ENCODE measurements around the gene EXOC3.
A peak's percentile ranks its signal among the peaks of the same experiment; 100 is the strongest.
"Not testable (repeated sequence)": the region's sequence is repeated elsewhere in the genome, so short reads cannot be mapped to it uniquely, and the experiment has no call there.

Gene EXOC3

GRCh38 chr5:474840-475661, 32.1 kb downstream of the EXOC3 start:
- no peak for DNase-seq

- DNase-seq: no peak
Measured at GRCh38 chr5:475704-476101, 32.7 kb downstream of the EXOC3 start.

GRCh38 chr5:476102-476813, 33.3 kb downstream of the EXOC3 start:
- no peak for DNase-seq

- no peak for DNase-seq
Measured at GRCh38 chr5:476814-477175, 33.8 kb downstream of the EXOC3 start.

- no peak for DNase-seq
Measured at GRCh38 chr5:477247-477646, 34.3 kb downstream of the EXOC3 start.

GRCh38 chr5:477871-478270, 34.9 kb downstream of the EXOC3 start:
- no peak for DNase-seq

- DNase-seq: no peak
Measured at GRCh38 chr5:478369-478981, 35.5 kb downstream of the EXOC3 start.

- DNase-seq: no peak
Measured at GRCh38 chr5:478982-479535, 36.1 kb downstream of the EXOC3 start.

- no peak for DNase-seq
Measured at GRCh38 chr5:479566-480319, 36.8 kb downstream of the EXOC3 start.

- no peak for DNase-seq
Measured at GRCh38 chr5:481347-481746, 38.4 kb downstream of the EXOC3 start.

GRCh38 chr5:482021-482420, 39.0 kb downstream of the EXOC3 start:
- DNase-seq: no peak

- DNase-seq: no peak
Measured at GRCh38 chr5:482506-482905, 39.5 kb downstream of the EXOC3 start.

- no peak for DNase-seq
Measured at GRCh38 chr5:483011-483410, 40.0 kb downstream of the EXOC3 start.

GRCh38 chr5:483434-484140, 40.6 kb downstream of the EXOC3 start:
- DNase-seq: no peak

- DNase-seq: no peak
Measured at GRCh38 chr5:484556-484955, 41.6 kb downstream of the EXOC3 start.

GRCh38 chr5:485113-485945, 42.4 kb downstream of the EXOC3 start:
- no peak for DNase-seq

- peak in 1 of 2 donors; percentile 42 for DNase-seq
Measured at GRCh38 chr5:485946-486491, 43.0 kb downstream of the EXOC3 start.

GRCh38 chr5:486597-486996, 43.6 kb downstream of the EXOC3 start:
- DNase-seq: not testable (repeated sequence)

GRCh38 chr5:488241-488640, 45.3 kb downstream of the EXOC3 start:
- no peak for DNase-seq

GRCh38 chr5:488744-489688, 46.0 kb downstream of the EXOC3 start:
- no peak for DNase-seq
